MG63 (cell line): Measurements from ENCODE around the gene LUZP1. TPM values are rescaled to one million over a fixed set of nuclear protein-coding genes. Genes with fewer than 3 reads are reported as not detected.
"Not testable (repeated sequence)": the region's sequence is repeated elsewhere in the genome, so short reads cannot be mapped to it uniquely, and the experiment has no call there.

ENCODE experiments used
- DNase-seq: peaks from one replicate; pipeline ENCODE4 v3.0.0-alpha.2; 2020
- H3K27me3 ChIP-seq: fragments of 250-450 bp; sonication (Bioruptor Pico); 2 replicates; pipeline ENCODE4 v1.5.1; 2020; ENCODE audit warnings: mild to moderate bottlenecking, moderate library complexity
- H3K36me3 ChIP-seq: fragments of 250-450 bp; sonication (Bioruptor Pico); 2 replicates; pipeline ENCODE4 v1.5.1; 2020; ENCODE audit warnings: mild to moderate bottlenecking, moderate library complexity
- H3K4me3 ChIP-seq: fragments of 250-450 bp; sonication (Bioruptor Pico); 2 replicates; pipeline ENCODE4 v1.5.1; 2020; ENCODE audit warnings: mild to moderate bottlenecking, moderate library complexity
- H3K9me3 ChIP-seq: fragments of 250-450 bp; sonication (Bioruptor Pico); 2 replicates; pipeline ENCODE4 v1.5.1; 2020; ENCODE audit warnings: mild to moderate bottlenecking, moderate library complexity
- total RNA-seq: library from RNA; depleted of rRNA; stranded (reverse); fragments of >200 nt; shearing (Covaris generic); gene quantifications from 2 replicates; pipeline ENCODE4 v1.2.3, GENCODE V29; 2014; ENCODE audit warnings: low replicate concordance; rRNA removed

The LUZP1 gene
- 17.1 and 18.2 TPM in 2 replicates for total RNA-seq

- H3K4me3 ChIP-seq = peak within 1 kb of the TSS; percentile 74
- no peaks in the 10 kb centered on the region for H3K27me3 ChIP-seq
- no peaks in the 10 kb centered on the region for H3K36me3 ChIP-seq
- DNase-seq = peak; percentile 73
- no peaks in the 10 kb centered on the region for H3K9me3 ChIP-seq
These were observed at the start of gene LUZP1 for GRCh38 chr1:23168445-23169194. Gene LUZP1 (minus strand): TSS chr1:23168856.

- no peaks in the 10 kb centered on the region for H3K9me3 ChIP-seq
- H3K4me3 ChIP-seq = peak within 1 kb of the TSS; percentile 36; the same call in 1 of the 2 replicates
- no peaks in the 10 kb centered on the region for H3K36me3 ChIP-seq
- H3K27me3 ChIP-seq = peaks cover 7% of the 10 kb centered on the region
- peak; percentile 35 for DNase-seq
These were observed 48.9 kb upstream of the LUZP1 start, which contains the start of gene HTR1D for GRCh38 chr1:23217421-23218115. Gene HTR1D (minus strand): TSS chr1:23217502. CDS start chr1:23194219, 23,283 bp downstream.

GRCh38 chr1:23216771-23217420, 48.2 kb upstream of the LUZP1 start:
- Histone ChIP-seq H3K27me3 (peaks cover 7% of the 10 kb centered on the region), H3K4me3 (peak overlapping the region; percentile 36; the same call in 1 of the 2 replicates), H3K9me3 (no peaks in the 10 kb centered on the region), H3K36me3 (no peaks in the 10 kb centered on the region)
- DNase-seq = no peak

- Histone ChIP-seq H3K9me3 (no peaks in the 10 kb centered on the region), H3K36me3 (no peaks in the 10 kb centered on the region), H3K27me3 (peaks cover 7% of the 10 kb centered on the region), H3K4me3 (no peak overlapping the region)
- no peak for DNase-seq
These were observed 47.2 kb upstream of the LUZP1 start for GRCh38 chr1:23215751-23216449.

GRCh38 chr1:23215291-23215690, 46.6 kb upstream of the LUZP1 start:
- H3K27me3 ChIP-seq = peaks cover 7% of the 10 kb centered on the region
- no peaks in the 10 kb centered on the region for H3K36me3 ChIP-seq
- no peaks in the 10 kb centered on the region for H3K9me3 ChIP-seq
- H3K4me3 ChIP-seq = no peak overlapping the region
- no peak for DNase-seq

GRCh38 chr1:23214640-23215039, 46.0 kb upstream of the LUZP1 start:
- Histone ChIP-seq H3K36me3 (no peaks in the 10 kb centered on the region), H3K9me3 (no peaks in the 10 kb centered on the region), H3K4me3 (no peak overlapping the region), H3K27me3 (peaks cover 7% of the 10 kb centered on the region)
- no peak for DNase-seq

GRCh38 chr1:23211955-23212354, 43.3 kb upstream of the LUZP1 start:
- Histone ChIP-seq H3K36me3 (no peaks in the 10 kb centered on the region), H3K27me3 (peaks cover 2% of the 10 kb centered on the region; the same call in 1 of the 2 replicates), H3K9me3 (no peaks in the 10 kb centered on the region), H3K4me3 (no peak overlapping the region)
- DNase-seq = no peak

- DNase-seq = no peak
- H3K27me3 ChIP-seq = no peaks in the 10 kb centered on the region; the same call in 1 of the 2 replicates
- H3K4me3 ChIP-seq = no peak overlapping the region
- H3K36me3 ChIP-seq = no peaks in the 10 kb centered on the region
- H3K9me3 ChIP-seq = no peaks in the 10 kb centered on the region
These were observed 42.3 kb upstream of the LUZP1 start for GRCh38 chr1:23210963-23211362.

GRCh38 chr1:23210351-23210785, 41.7 kb upstream of the LUZP1 start:
- DNase-seq = no peak
- H3K9me3 ChIP-seq = no peaks in the 10 kb centered on the region

GRCh38 chr1:23209770-23210169, 41.1 kb upstream of the LUZP1 start:
- no peak overlapping the region for H3K4me3 ChIP-seq
- no peaks in the 10 kb centered on the region for H3K9me3 ChIP-seq
- DNase-seq = no peak
- no peaks in the 10 kb centered on the region; the same call in 1 of the 2 replicates for H3K27me3 ChIP-seq
- H3K36me3 ChIP-seq = no peaks in the 10 kb centered on the region

More at GRCh38 chr1:23210351-23210785, 41.7 kb upstream of the LUZP1 start:
- Histone ChIP-seq H3K36me3 (no peaks in the 10 kb centered on the region), H3K27me3 (no peaks in the 10 kb centered on the region; the same call in 1 of the 2 replicates), H3K4me3 (no peak overlapping the region)

- Histone ChIP-seq H3K9me3 (no peaks in the 10 kb centered on the region), H3K27me3 (no peaks in the 10 kb centered on the region; the same call in 1 of the 2 replicates), H3K36me3 (no peaks in the 10 kb centered on the region), H3K4me3 (no peak overlapping the region)
- DNase-seq = no peak
These were observed 39.9 kb upstream of the LUZP1 start for GRCh38 chr1:23208527-23208926.

- not testable (repeated sequence) for DNase-seq, H3K4me3 ChIP-seq, H3K9me3 ChIP-seq, H3K36me3 ChIP-seq, H3K27me3 ChIP-seq
These were observed 39.1 kb upstream of the LUZP1 start for GRCh38 chr1:23207733-23208132.

- peaks cover 2% of the 10 kb centered on the region; the same call in 1 of the 2 replicates for H3K9me3 ChIP-seq
- no peaks in the 10 kb centered on the region for H3K27me3 ChIP-seq
- no peak for DNase-seq
- H3K4me3 ChIP-seq = no peak overlapping the region
- no peaks in the 10 kb centered on the region for H3K36me3 ChIP-seq
These were observed 33.6 kb upstream of the LUZP1 start for GRCh38 chr1:23202263-23202749.

GRCh38 chr1:23200883-23201282, 32.2 kb upstream of the LUZP1 start:
- Histone ChIP-seq H3K27me3 (no peaks in the 10 kb centered on the region), H3K9me3 (peaks cover 2% of the 10 kb centered on the region; the same call in 1 of the 2 replicates), H3K4me3 (no peak overlapping the region), H3K36me3 (no peaks in the 10 kb centered on the region)
- DNase-seq = no peak

- no peaks in the 10 kb centered on the region for H3K27me3 ChIP-seq
- peak; percentile 61 for DNase-seq
- no peaks in the 10 kb centered on the region for H3K36me3 ChIP-seq
- H3K4me3 ChIP-seq = no peak overlapping the region
- peaks cover 2% of the 10 kb centered on the region; the same call in 1 of the 2 replicates for H3K9me3 ChIP-seq
These were observed 29.7 kb upstream of the LUZP1 start for GRCh38 chr1:23198373-23198772.

- H3K4me3 ChIP-seq = no peak overlapping the region
These were observed 28.1 kb upstream of the LUZP1 start for GRCh38 chr1:23196627-23197328.

More at GRCh38 chr1:23196627-23197328, 28.1 kb upstream of the LUZP1 start:
- Histone ChIP-seq H3K9me3 (peaks cover 2% of the 10 kb centered on the region; the same call in 1 of the 2 replicates), H3K27me3 (no peaks in the 10 kb centered on the region), H3K36me3 (no peaks in the 10 kb centered on the region)
- peak; percentile 77 for DNase-seq
